Loucy (cell line): ENCODE data around the gene TTC27.

ENCODE experiments used
- EZH2phosphoT487 ChIP-seq: fragments of 200-600 bp; IDR thresholded peaks from 2 replicates; pipeline ENCODE4 v1.6.1; 2018; ENCODE audit warnings: antibody characterized with exemption, mild to moderate bottlenecking, moderate library complexity, borderline replicate concordance
- TF ChIP-seq, protein P1 (sequence below): fragments of 200-600 bp; sonication (generic); conservative IDR thresholded peaks from 2 replicates; pipeline ENCODE4 v1.5.1; 2014; ENCODE audit warnings: mild to moderate bottlenecking, antibody characterized with exemption, low read length

DNA sequence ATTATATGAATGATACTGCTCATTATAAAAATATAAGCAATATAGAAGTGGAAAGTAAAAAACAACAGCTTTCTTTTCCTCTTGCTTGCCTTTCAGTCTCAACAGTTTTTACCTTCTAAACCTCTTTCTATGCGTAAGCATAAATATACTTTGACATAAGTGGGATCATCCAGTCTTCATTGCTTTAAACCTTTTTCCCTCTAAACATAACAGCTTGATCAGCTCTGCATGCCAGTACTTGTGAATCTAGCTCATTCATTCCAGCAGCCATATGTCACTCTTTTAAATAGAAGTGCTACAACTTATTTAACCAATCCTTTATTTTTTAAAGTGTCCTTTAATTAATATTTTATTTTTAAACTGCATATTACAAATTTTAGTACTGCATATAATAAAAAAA is 88.1 kb downstream of the TTC27 start:
- TF ChIP-seq, protein P1, sequence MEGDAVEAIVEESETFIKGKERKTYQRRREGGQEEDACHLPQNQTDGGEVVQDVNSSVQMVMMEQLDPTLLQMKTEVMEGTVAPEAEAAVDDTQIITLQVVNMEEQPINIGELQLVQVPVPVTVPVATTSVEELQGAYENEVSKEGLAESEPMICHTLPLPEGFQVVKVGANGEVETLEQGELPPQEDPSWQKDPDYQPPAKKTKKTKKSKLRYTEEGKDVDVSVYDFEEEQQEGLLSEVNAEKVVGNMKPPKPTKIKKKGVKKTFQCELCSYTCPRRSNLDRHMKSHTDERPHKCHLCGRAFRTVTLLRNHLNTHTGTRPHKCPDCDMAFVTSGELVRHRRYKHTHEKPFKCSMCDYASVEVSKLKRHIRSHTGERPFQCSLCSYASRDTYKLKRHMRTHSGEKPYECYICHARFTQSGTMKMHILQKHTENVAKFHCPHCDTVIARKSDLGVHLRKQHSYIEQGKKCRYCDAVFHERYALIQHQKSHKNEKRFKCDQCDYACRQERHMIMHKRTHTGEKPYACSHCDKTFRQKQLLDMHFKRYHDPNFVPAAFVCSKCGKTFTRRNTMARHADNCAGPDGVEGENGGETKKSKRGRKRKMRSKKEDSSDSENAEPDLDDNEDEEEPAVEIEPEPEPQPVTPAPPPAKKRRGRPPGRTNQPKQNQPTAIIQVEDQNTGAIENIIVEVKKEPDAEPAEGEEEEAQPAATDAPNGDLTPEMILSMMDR = no peak
- no peak for TF ChIP-seq EZH2phosphoT487
